Measurements from ENCODE around the gene FREM3.
"Not testable (repeated sequence)": the region's sequence is repeated elsewhere in the genome, so short reads cannot be mapped to it uniquely, and the experiment has no call there.

Gene FREM3

DNA sequence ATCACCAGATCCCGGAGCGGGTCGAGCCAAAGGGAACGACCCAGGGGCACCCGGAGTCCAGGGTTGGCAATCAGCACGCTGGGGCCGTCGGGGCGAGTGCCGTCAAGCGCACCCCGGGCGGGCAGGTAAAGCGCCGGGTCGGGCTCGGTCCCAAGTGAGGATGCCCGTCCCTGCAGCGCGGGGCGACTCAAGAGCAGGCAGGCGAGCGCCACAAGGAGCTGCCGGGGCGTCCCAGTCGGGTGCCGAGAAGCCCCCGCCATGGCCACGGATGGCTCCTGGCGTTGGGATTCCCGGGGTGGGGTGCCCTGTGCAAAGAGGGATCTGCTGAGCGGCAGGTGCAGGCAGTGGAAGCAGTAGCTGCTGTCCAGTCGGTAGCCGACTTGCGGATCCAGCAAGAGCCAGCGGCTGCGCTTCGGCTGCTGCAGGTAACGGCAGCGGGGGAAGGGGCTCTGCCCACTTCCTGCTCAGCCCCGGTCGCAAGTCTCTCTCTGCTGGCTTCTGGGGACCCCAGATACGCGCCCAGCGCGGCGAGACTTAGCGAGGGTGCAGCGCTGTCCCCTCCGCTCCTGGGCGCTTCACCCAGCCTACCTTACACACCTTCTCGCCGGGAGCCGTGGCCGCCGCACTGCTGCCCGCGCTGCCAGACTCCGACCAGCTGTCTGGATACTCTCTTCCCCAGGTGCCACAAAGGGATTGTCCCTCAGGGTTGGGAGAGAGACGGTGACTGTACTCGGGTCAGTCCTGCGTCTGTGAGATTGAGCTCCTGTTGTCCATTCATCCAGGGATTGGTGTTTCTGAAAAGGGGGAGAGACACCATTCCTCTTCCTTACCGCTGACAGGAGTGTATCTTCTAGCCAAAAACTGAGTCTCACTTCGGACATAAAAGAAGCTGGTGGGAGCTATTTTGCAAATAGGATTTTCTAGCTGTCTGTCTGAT lies at the start of gene FREM3:
FREM3 (minus strand) TSS at position 260 of the 937 bp plus-strand sequence; CDS start at position 260, 0 bp downstream.
- DNase-seq (ENCODE audit: low read depth in 2 of 2), result no peak

DNA sequence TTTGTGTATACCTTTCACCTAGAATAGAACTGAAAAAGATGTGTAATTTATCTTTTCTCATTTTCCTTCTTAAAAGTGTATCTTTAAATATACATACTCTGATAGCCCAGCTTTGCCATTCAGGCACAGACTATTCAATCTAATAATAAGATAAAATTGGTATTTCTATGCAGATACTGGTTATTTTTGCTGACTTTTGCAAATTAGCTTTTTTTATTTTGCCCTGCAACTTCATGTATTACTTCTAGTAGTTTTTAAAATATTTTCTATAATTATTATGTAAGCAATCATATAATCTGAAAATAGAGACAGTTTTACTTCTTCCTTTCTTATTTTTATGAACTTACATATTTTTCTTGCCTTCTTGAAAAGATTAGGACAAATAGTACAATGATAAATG lies 45.4 kb upstream of the FREM3 start:
- no peak for DNase-seq (ENCODE audit: low read depth in 2 of 2)

DNA sequence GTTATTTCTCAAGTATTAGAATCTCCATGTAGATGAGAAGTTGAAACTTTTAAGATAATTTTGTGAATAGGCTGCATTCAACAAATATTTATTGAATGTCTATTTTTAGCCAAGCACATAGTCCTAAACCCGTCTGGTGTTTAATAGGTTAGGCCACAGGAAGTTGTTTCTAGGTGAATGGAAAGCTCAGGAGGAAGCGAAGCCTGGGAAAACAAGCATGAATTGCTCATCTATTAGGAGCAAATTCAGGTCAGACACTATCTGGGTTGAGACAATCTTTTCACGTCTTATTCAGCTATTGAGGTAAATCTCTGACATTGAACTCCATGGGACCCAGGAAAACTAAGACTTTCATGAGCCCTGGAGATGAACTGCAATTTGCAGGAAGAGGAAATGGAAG lies 43.1 kb upstream of the FREM3 start:
- DNase-seq (ENCODE audit: low read depth in 2 of 2), result no peak

DNA sequence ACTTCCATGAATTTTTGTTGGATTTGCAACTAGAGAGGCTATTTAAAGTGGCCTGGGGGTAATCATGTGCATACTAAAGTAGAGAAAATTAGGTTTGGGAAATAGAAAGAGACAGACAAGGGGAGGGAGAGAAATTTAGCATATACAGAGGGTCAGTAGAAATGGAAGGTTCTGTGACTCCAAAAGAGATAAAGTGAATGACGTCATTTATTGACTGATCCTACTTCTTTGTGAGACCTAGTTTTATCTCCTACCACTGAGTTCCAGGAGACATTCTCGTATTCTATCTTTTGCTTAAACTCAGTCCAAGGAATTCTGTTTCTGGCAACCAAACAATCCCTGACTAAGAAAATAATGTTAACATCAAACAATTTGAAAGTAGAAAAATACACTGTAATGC lies 42.4 kb upstream of the FREM3 start:
- DNase-seq (ENCODE audit: low read depth in 2 of 2), result no peak

- no peak for DNase-seq (ENCODE audit: low read depth in 2 of 2)
These were observed 36.4 kb upstream of the FREM3 start for GRCh38 chr4:143736861-143737260.

GRCh38 chr4:143736061-143736460 lies 35.6 kb upstream of the FREM3 start:
- DNase-seq (ENCODE audit: low read depth in 2 of 2), result not testable (repeated sequence)

GRCh38 chr4:143728166-143728565 lies 27.7 kb upstream of the FREM3 start:
- DNase-seq (ENCODE audit: low read depth in 2 of 2), result no peak

DNA sequence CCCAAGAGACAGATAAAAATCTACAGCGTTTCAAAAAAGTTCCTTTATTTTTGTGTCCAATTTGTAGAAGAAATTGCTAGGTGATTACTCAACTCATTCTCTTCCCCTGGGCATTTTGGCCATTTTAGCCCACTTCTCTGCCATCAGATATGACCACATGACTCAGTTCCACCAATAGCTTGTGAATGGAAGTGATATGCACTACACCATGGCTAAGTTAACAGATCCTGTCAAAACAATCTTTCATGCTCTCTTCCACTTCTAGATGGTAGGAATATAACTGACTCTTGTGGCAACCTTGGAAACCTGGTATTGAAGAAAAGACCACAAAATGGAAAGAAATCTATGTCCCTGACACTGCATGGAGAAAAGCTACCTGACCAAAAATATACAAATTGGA lies 26.2 kb upstream of the FREM3 start:
- DNase-seq (ENCODE audit: low read depth in 2 of 2), result no peak

- no peak for DNase-seq (ENCODE audit: low read depth in 2 of 2)
These were observed 20.8 kb upstream of the FREM3 start for GRCh38 chr4:143721317-143721716.

DNA sequence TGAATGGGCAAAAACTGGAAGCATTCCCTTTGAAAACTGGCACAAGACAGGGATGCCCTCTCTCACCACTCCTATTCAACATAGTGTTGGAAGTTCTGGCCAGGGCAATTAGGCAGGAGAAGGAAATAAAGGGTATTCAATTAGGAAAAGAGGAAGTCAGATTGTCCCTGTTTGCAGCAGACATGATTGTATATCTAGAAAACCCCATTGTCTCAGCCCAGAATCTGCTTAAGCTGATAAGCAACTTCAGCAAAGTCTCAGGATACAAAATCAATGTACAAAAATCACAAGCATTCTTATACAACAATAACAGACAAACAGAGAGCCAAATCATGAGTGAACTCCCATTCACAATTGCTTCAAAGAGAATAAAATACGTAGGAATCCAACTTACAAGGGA lies 18.3 kb upstream of the FREM3 start:
- not testable (repeated sequence) for DNase-seq (ENCODE audit: low read depth in 2 of 2)

- no peak for DNase-seq (ENCODE audit: low read depth in 2 of 2)
These were observed 13.6 kb upstream of the FREM3 start for GRCh38 chr4:143713955-143714625.

DNA sequence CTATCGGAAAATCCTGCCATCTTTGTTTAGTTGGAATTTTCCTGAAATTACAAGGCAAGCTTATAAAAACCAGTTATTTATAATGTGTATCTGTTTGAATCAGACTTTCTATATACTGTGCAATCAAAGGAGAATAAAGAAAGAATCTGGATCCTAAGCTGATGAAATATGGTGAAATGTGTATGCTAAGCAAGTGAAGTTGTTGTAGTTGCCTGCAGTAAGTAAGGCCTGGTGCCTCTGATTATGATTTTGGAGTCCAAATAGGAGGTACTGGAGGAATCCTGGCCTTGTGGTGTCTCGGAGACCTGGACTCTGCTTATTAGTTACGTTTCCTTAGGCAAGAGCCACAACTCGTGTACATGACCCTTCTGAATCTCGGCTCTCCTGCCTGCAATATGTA lies 13.1 kb upstream of the FREM3 start:
- DNase-seq (ENCODE audit: low read depth in 2 of 2), result no peak

- no peak for DNase-seq (ENCODE audit: low read depth in 2 of 2)
These were observed 11.7 kb upstream of the FREM3 start for GRCh38 chr4:143712155-143712550.

- DNase-seq (ENCODE audit: low read depth in 2 of 2), result no peak
These were observed 11.2 kb upstream of the FREM3 start for GRCh38 chr4:143711543-143712154.

DNA sequence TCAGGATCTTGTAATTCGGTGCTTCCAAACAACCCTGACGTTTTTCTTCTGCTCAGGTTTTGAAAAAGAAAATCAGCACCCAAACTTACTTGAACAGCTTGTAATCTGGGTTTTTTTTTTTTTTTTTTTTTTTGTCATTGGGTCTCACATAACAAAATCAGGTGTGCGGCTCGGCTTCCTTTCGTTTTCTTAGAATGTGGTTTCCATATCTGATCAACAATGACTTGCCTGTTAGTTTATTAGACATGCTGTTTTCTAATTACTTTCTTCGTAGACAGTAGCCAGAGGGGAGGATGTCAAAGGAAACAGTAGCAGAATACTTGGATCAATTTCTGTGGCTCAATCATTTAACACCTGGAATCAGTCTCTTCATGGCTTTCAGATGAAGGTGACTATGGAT lies 890 bp upstream of the FREM3 start:
- no peak for DNase-seq (ENCODE audit: low read depth in 2 of 2)

DNA sequence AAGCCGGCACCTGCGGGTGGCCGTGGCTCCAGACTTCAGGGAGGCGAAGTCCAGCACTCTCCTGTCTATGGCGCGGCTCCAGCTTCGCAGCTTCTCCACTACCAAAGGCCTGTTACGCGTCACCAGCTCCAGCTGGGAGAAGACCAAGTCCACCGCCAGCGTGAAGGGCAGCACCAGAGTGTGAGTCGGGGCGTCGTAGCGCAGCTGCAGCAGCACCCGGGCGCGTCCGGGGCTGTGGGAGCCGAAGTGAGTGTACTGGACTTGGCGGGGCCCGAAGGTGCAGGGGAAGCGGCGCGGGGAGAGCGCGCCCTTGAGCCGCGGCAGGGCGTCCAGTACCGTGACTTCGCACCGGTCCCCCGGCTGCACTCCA lies 444 bp downstream of the FREM3 start:
- no peak for DNase-seq (ENCODE audit: low read depth in 2 of 2)

DNA sequence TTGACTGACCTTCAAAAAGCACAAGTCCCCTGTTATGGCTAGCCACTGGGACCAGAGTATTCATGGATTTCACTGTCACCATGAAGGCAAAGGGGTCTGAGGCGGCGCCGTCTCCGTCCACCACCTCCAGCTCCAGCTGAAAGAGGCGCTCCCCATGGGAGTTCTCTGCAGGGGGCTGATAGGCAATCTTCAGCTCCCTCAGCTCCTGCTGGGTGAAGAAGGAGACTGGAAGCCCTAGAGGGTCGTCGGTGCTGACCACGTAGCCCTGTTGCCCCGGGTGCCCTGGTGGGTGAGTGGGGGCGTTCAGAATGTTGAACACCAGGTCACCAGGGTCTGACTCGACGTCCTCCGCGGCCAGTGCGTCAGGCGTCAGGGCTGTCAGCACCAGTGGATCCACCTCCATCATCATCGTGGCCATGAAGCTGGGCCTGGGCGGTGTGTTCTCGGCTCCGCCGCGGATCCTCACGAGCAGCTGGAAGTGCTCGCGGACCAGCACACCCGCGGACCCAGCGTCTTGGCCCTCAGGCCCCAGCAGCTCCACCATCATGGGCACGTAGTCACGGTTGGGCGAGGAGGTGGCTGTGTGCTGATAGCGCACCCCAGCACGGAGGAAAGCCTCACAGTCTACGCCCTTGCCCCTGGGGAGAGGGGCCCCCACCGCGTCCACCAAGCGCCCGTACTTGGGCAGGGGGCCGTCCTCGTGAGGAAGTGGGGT lies 987 bp downstream of the FREM3 start:
- DNase-seq (ENCODE audit: low read depth in 2 of 2), result no peak

- no peak for DNase-seq (ENCODE audit: low read depth in 2 of 2)
These were observed 6.6 kb downstream of the FREM3 start for GRCh38 chr4:143693856-143694255.

DNA sequence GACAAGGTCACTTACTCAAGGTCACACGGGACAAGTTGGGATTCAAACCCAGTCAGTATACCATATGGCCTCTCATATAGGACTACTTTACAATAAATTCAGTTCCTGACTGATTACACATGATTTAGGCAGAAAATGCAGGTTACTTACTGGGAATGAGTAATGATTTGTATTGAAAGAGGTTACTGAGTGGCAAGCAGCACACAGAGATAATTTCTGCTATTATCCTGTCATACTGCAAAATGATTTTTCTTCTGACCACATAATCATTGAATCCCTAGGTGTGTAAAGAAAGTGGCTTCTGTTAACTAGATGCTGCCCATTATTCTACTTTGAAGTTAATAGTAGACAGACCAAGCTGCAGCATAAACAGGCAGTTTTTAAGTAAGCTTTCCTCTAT lies 8.2 kb downstream of the FREM3 start:
- no peak for DNase-seq (ENCODE audit: low read depth in 2 of 2)

DNA sequence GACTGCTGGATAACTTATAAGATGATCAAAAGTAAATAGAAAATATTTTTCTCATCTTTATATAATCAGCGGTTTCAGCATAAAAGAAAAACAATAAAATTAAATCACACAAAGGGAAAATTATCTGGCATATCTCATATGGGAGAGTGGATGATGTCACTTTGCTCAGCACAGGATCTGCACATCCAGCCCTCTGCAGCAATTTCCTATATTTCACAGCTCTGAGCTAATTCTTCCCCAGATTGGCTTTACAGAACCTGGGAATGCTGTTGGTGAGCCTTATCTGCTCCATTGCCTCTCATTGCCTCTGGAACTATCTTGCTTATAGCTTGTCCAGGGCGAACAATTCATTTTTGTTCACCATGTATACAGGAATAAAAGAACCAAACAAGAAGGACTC lies 21.0 kb downstream of the FREM3 start:
- no peak for DNase-seq (ENCODE audit: low read depth in 2 of 2)

DNA sequence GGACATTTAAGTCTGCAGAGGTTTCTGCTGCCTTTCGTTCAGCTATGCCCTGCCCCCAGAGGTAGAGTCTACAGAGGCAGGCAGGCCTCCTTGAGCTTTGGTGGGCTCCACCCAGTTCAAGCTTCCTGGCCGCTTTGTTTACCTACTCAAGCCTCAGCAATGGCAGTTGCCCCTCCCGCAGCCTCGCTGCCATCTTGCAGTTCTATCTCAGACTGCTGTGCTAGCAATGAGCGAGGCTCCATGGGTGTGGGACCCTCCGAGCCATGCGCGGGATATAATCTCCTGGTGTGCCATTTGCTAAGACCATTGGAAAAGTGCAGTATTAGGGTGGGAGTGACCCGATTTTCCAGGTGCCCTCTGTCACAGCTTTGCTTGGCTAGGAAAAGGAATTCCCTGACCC lies 26.8 kb downstream of the FREM3 start:
- DNase-seq (ENCODE audit: low read depth in 2 of 2), result not testable (repeated sequence)

DNA sequence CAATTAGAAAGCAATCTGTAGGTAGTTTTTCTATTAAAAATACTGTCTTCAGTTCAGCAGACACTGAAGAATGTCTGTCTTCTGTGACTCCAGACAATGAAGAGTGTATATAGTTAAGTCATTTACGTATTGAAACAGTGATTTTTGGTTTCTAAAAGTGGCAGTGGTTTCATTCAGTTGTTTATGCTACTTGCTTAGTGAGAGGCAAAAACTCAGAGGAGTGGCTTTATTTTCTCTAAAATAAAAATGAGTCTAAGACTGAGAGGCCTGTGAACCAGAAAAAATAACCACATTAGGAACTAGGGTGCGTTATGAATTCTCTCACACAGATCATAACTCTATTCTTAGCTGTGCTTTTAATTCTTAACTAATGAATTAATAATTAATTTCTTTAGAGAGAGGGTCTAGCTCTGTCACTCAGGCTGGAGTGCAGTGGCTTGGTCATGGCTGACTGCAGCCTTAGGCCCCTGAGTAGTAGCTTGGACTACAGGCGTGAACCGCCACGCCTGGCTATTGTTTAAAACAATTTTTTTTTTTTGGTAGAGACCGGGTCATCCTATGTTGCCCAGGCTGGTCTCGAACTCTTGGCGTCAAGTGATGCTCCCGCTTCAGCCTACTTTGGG lies 31.4 kb downstream of the FREM3 start:
- DNase-seq (ENCODE audit: low read depth in 2 of 2), result no peak

Measured in stimulated activated CD8-positive, alpha-beta memory T cell treated with anti-CD3 and anti-CD28 coated beads, Interleukin-7, amount 100 ng/mL, for 1 hour (primary cell).